ENCODE results near the gene ZNF217. TPM values are rescaled to one million over a fixed set of nuclear protein-coding genes. Genes with fewer than 3 reads are reported as not detected.

ZNF217 gene
- total and polyA plus RNA-seq, 9 of the 15 experiments (the other 6 are each of a cell fraction or from before 2014, with no cell fraction given), result 3.0 to 41.8 (median 16.8) TPM

- TF ChIP-seq DEAF1 (CRISPR knock-in tag; IDR thresholded peaks at IDR 0.05) (peak; percentile 90), ZNF197 (CRISPR knock-in tag; IDR thresholded peaks at IDR 0.05; ENCODE audit: low read depth) (no peak), MXI1 (IDR thresholded peaks at IDR 0.05; ENCODE audit: low read depth, low read length) (no peak), ASH1L (IDR thresholded peaks at IDR 0.05; ENCODE audit: borderline replicate concordance, low read depth, partially characterized antibody) (no peak), ZNF277 (CRISPR knock-in tag; IDR thresholded peaks at IDR 0.05; ENCODE audit: borderline replicate concordance) (no peak), PRMT5 (CRISPR knock-in tag; IDR thresholded peaks at IDR 0.05) (no peak), FOSL1 (tag; conservative IDR thresholded peaks at IDR 0.05) (0 out of 2 replicates have a peak, but pooled peaks have one; percentile 16), USF1 (CRISPR knock-in tag; IDR thresholded peaks at IDR 0.05) (no peak), E2F8 (IDR thresholded peaks at IDR 0.05; ENCODE audit: low read depth, partially characterized antibody) (peak; percentile 95), ARID2 (IDR thresholded peaks at IDR 0.05) (no peak), ZNF395 (CRISPR knock-in tag; IDR thresholded peaks at IDR 0.05) (0 out of 2 replicates have a peak, but pooled peaks have one; percentile 34), CHCHD3 (CRISPR knock-in tag; IDR thresholded peaks at IDR 0.05) (no peak), BRD9 (IDR thresholded peaks at IDR 0.05; ENCODE audit: low read depth, partially characterized antibody) (peak; percentile 95), MAZ (CRISPR knock-in tag; conservative IDR thresholded peaks at IDR 0.05 in 1 of 2, IDR thresholded peaks at IDR 0.05 in 1 of 2) (0 out of 4 replicates have a peak, but pooled peaks of 1 of the 2 experiments have one; percentile 18), CSDE1 (IDR thresholded peaks at IDR 0.05) (no peak), SMARCB1 (IDR thresholded peaks at IDR 0.05; ENCODE audit: insufficient read length, low read depth) (no peak), L3MBTL2 (IDR thresholded peaks at IDR 0.05) (peak; percentile 25; the same call in 1 of the 2 replicates), TRIM24 (IDR thresholded peaks at IDR 0.05) (0 out of 4 replicates have a peak, but pooled peaks of 1 of the 2 experiments have one; percentile 14), POLR2H (tag; IDR thresholded peaks at IDR 0.05; ENCODE audit: low read depth) (peak; percentile 20), SMC3 (conservative IDR thresholded peaks at IDR 0.05; ENCODE audit: insufficient read depth, low read depth, low read length) (peak; percentile 80)
Measured at GRCh38 chr20:53578492-53579222, 15.0 kb downstream of the ZNF217 start (continued).
